Transverse colon (tissue), 4 donors: ENCODE results near the gene LIX1. TPM values are rescaled to one million over a fixed set of nuclear protein-coding genes. Genes with fewer than 3 reads are reported as not detected.
"Not testable (repeated sequence)": the region's sequence is repeated elsewhere in the genome, so short reads cannot be mapped to it uniquely, and the experiment has no call there.

Experiments
- DNase-seq: peaks from one replicate; pipeline ENCODE4 v3.0.0-alpha.2; 2019
- H3K27ac ChIP-seq, 4 donors: fragments of 200-600 bp; sonication (generic); 2 replicates each; pipeline ENCODE4 v1.5.1; 2016 to 2018; ENCODE audit warnings: inconsistent platforms in 4 of 4
- H3K27me3 ChIP-seq: fragments of 200-600 bp; sonication (generic); 2 replicates; pipeline ENCODE4 v1.5.1; 2017; ENCODE audit warnings: inconsistent platforms
- H3K36me3 ChIP-seq, 4 donors: fragments of 200-600 bp; sonication (generic); 2 replicates each; pipeline ENCODE4 v1.5.1; 2017 to 2019; ENCODE audit warnings: inconsistent platforms in 4 of 4
- H3K4me1 ChIP-seq, 4 donors: fragments of 200-600 bp; sonication (generic); 2 replicates each; pipeline ENCODE4 v1.5.1; 2017 to 2020; ENCODE audit warnings: inconsistent platforms in 4 of 4
- H3K4me3 ChIP-seq, 4 donors: fragments of 200-600 bp; sonication (generic); 1 replicate in 1 of 4; 2 replicates in 3 of 4; pipeline versions ENCODE4 v1.5.1 to v1.6.1; 2017 to 2019; ENCODE audit warnings: inconsistent platforms in 4 of 4
- H3K9me3 ChIP-seq, 2 donors: fragments of 200-600 bp; sonication (generic); 2 replicates each; pipeline ENCODE4 v1.5.1; 2017 to 2019; ENCODE audit warnings: inconsistent platforms in 2 of 2
- EP300 ChIP-seq: sonication (generic); formaldehyde crosslinking; IDR thresholded peaks from one replicate; pipeline ENCODE4 v1.6.1; 2017; ENCODE audit warnings: antibody characterized with exemption, low read depth
- POLR2A ChIP-seq: fragments of 450-650 bp; IDR thresholded peaks from one replicate; pipeline ENCODE4 v1.6.1; 2016; ENCODE audit warnings: antibody characterized with exemption, mild to moderate bottlenecking, moderate library complexity
- POLR2AphosphoS5 ChIP-seq, 3 donors: sonication (generic); formaldehyde crosslinking; IDR thresholded peaks; one replicate each; pipeline ENCODE4 v1.6.1; 2016; ENCODE audit warnings: antibody characterized with exemption in 3 of 3
- WGBS, 2 donors: methylation state at CpG; one replicate each; pipeline ENCODE4 v1.1.5; 2018; ENCODE audit warnings: low coverage in 1 of 2; 5-methylcytosine and 5-hydroxymethylcytosine counted together
- in situ Hi-C, 4 donors: fragments of 200-750 bp; cut with MboI; loops; one replicate each; pipeline versions ENCODE4 v1.15.0 to v1.15.1; 2017; ENCODE audit warnings: low sequenced_read_pairs in 3 of 4, low pct_ligation_motif_present in 1 of 4, low pct_unique_long_range_greater_than_20kb in 1 of 4
- intact Hi-C: fragments of 100-400 bp; cut with DNase I; formaldehyde crosslinking; loops from one replicate; pipeline ENCODE4 v1.15.1; 2023; ENCODE audit warnings: low total_unique reads
- total RNA-seq, 4 donors: library from RNA; depleted of rRNA; stranded (reverse); fragments of >200 nt; gene quantifications; one replicate each; pipeline ENCODE4 v1.1.0, GENCODE V29; 2016
- TF ChIP-seq, protein P1 (sequence below), 5 experiments: fragments of 200-600 bp in 3 of 5; fragments of 450-650 bp in 2 of 5; sonication (generic) in 3 of 5; IDR thresholded peaks; 1 replicate in 2 of 5; 2 replicates in 3 of 5; pipeline ENCODE4 v1.5.1; 2016 to 2017; ENCODE audit warnings: antibody characterized with exemption in 5 of 5, inconsistent platforms in 3 of 5, mild to moderate bottlenecking in 2 of 5, moderate library complexity in 1 of 5

Gene LIX1
- under 1 TPM in 2 of 4 donors, not detected in 2; 0.16 to 0.41 TPM for total RNA-seq

DNA sequence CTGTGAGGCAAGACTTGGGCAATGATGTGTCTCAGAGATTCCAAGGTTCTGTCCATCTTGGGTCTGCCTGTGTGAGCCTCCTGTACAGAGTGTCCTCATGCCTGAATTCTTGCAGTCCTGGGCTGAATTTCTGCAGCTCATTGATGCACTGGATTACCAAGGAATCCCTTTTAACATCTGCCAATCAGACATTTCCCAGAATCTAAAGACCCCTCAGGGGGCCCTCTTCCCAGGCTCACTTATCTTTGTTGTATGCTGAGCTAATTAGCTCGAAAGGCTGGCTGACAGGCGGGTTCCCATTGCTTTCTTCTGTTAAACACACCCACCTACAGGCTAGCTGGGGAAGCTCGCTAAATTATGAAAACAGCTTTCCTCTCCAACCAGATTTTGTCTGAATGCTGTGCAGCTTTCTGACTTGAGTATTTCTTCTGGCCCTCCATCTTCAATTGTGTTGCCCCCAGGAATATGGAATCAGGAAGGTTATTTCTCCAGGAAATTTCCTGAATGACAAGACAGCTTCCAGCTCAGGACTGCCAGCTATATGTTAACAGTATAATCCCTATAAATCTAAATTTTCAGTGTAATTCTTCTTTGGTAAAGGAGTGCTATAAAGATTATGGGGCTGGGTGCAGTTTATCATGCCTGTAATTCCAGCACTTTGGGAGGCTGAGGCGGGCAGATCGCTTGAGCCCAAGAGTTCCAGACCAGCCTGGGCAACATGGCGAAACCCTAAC is at the start of gene LIX1:
LIX1 (minus strand) TSS at position 91 of the 734 bp plus-strand sequence; CDS start at position 56, 35 bp downstream.
- intact Hi-C loops = no loop called here
- TF ChIP-seq, protein P1, sequence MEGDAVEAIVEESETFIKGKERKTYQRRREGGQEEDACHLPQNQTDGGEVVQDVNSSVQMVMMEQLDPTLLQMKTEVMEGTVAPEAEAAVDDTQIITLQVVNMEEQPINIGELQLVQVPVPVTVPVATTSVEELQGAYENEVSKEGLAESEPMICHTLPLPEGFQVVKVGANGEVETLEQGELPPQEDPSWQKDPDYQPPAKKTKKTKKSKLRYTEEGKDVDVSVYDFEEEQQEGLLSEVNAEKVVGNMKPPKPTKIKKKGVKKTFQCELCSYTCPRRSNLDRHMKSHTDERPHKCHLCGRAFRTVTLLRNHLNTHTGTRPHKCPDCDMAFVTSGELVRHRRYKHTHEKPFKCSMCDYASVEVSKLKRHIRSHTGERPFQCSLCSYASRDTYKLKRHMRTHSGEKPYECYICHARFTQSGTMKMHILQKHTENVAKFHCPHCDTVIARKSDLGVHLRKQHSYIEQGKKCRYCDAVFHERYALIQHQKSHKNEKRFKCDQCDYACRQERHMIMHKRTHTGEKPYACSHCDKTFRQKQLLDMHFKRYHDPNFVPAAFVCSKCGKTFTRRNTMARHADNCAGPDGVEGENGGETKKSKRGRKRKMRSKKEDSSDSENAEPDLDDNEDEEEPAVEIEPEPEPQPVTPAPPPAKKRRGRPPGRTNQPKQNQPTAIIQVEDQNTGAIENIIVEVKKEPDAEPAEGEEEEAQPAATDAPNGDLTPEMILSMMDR (IDR thresholded peaks at IDR 0.05) = peak; percentile 42 to 54 (median 47)
- no peak for TF ChIP-seq POLR2A
- Histone ChIP-seq H3K27ac (no peak within 1 kb of the TSS), H3K4me1 (peaks cover 0 to 4% (median 0%) of the 10 kb centered on the region in 4 donors), H3K9me3 (no peaks in the 10 kb centered on the region), H3K4me3 (no peak within 1 kb of the TSS), H3K27me3 (no peaks in the 10 kb centered on the region), H3K36me3 (no peaks in the 10 kb centered on the region)
- 44 to 46% methylated on average over 6 of the region's 6 CpGs for WGBS, 2 donors
- DNase-seq = peak; percentile 26
- in situ Hi-C loops = no loop called here

DNA sequence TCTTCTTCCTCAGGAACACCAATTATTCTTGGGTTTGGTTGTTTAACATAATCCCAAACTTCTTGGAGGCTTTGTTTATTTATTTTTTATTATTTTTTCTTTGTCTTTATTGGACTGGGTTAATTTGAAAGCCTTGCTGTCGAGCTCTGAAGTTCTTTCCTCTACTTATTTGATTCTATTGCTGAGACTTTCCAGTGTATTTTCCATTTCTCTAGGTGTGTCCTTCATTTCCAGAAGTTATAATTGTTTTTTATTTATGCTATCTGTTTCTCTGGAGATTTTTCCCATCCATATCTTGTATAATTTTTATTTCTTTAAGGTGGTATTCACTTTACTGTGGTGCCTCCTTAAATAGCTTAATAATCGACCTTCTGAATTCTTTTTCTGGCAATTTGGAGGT is 49.5 kb upstream of the LIX1 start:
- no peak for TF ChIP-seq POLR2A
- no peak for TF ChIP-seq EP300
- TF ChIP-seq, protein P1 (IDR thresholded peaks at IDR 0.05) = no peak
- TF ChIP-seq POLR2AphosphoS5 (IDR thresholded peaks at IDR 0.05) = no peak
- intact Hi-C loops = no loop called here
- peaks cover 0 to 5% of the 10 kb centered on the region in 2 donors for H3K9me3 ChIP-seq
- in situ Hi-C loops = loop anchor here in 2 of 4 donors (25.0 kb wide), 2 partner anchors 1570 to 1845 kb away; partner anchors contain the start of gene RGMB (in 1 of the 2)
- WGBS, 2 donors = 65 to 83% methylated on average over 2 of the region's 2 CpGs
- no peak for DNase-seq
- no peak overlapping the region for H3K4me3 ChIP-seq
- H3K27me3 ChIP-seq = no peaks in the 10 kb centered on the region
- H3K4me1 ChIP-seq = no peaks in the 10 kb centered on the region
- H3K36me3 ChIP-seq = no peaks in the 10 kb centered on the region
- no peak overlapping the region for H3K27ac ChIP-seq

DNA sequence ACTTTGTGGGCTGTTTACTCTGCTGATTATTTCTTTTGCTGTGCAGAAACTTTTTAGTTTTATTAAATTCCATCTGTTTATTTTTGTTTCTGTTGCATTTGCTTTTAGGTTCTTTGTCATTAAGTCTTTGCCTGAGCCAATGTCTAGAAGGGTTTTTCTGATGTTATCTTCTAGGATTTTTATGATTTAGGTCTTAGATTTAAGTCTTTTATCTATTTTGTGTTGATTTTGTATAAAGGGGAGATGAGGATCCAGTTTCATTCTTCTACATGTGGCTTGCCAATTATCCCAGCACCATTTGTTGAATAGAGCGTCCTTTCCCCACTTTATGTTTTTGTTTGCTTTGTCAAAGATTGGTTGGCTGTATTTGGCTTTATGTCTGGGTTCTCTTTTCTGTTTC is 47.1 kb upstream of the LIX1 start:
- H3K4me3 ChIP-seq, intact Hi-C loops, H3K27me3 ChIP-seq, DNase-seq, H3K9me3 ChIP-seq, H3K36me3 ChIP-seq, H3K27ac ChIP-seq, H3K4me1 ChIP-seq: not testable (repeated sequence)
- in situ Hi-C loops = loop anchor here in 2 of 4 donors (25.0 kb wide), 2 partner anchors 1573 to 1848 kb away; partner anchors contain the start of gene RGMB (in 1 of the 2)
- 92 to 100% methylated on average over 1 of the region's 1 CpG for WGBS, 2 donors

DNA sequence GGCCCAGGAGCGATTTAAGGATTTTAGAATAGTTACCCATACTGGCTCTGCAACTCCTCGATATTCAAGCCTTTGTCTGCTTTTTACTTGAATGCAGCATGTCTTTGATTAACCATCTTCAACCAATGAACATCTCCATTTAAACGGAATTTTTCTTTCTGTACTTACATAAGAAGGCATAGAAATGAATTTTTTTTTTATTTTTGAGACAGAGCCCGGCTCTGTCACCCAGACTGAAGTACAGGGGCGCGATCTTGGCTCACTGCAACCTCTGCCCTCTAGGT is 41.5 kb upstream of the LIX1 start:
- 38% methylated on average over 6 of the region's 6 CpGs; no CpG with 5 or more reads in 1 of the 2 donors for WGBS, 2 donors
- Histone ChIP-seq H3K27ac (peak overlapping the region; percentile 89 to 93 (median 92)), H3K4me1 (peaks cover 14 to 31% (median 17%) of the 10 kb centered on the region in 4 donors), H3K4me3 (peak overlapping the region; percentile 67 to 83 (median 74)), H3K9me3 (no peaks in the 10 kb centered on the region), H3K36me3 (peaks cover 0 to 6% (median 3%) of the 10 kb centered on the region in 4 donors), H3K27me3 (no peaks in the 10 kb centered on the region)
- TF ChIP-seq POLR2AphosphoS5 (IDR thresholded peaks at IDR 0.05) (no peak), POLR2A (peak; percentile 0)
- DNase-seq = no peak
- in situ Hi-C loops (loop anchor here in 2 of 4 donors (25.0 kb wide), 2 partner anchors 1578 to 1853 kb away; partner anchors contain the start of gene RGMB (in 1 of the 2)), intact Hi-C loops (no loop called here)

DNA sequence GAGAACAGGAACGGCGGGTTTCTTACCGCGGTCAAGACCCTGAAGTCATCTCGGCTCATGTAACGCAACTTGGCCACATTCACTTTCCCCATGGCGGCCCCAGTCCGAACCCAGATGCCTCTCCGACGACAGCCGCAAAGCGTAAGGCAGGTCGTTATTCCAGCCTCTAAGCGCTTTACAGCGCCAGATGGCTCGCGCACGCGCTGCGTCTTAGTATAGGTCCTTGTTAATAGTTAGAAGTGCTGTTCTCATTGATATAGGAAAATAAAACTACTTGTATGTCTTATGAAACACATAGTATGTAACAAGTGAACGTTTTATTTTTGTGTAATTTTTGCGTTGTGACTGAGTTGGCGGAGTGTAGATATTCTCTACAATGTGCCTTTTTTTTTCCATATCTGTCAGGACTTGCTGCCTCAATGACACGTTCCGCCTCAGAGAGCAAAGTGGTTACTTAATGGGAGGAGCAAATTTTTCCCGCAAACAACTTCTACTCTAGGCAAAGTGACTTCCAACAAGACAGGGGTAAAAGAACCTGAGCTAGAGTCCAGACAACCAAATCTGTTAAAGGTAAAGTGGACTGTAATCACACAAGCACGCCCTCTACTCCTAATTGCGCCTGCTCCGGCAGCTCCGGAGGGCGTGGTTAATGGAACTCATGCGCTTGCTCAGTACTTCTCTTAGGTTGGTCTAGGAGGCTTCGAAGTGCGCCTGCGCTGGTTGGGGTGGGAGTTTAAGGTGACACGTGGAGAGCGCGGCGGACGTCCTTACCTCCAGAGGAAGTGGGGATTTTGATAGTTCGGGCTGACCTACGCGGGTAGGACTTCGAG is 40.9 kb upstream of the LIX1 start, which contains the start of gene RIOK2:
RIOK2 (minus strand) TSS at position 148 of the 830 bp plus-strand sequence; CDS start at position 92, 56 bp downstream.
- no peaks in the 10 kb centered on the region for H3K27me3 ChIP-seq
- in situ Hi-C loops = loop anchor here in 2 of 4 donors (25.0 kb wide), 2 partner anchors 1579 to 1854 kb away; partner anchors contain the start of gene RGMB (in 1 of the 2)
- H3K36me3 ChIP-seq = peaks cover 0 to 12% (median 5%) of the 10 kb centered on the region in 4 donors
- peak within 1 kb of the TSS; percentile 67 to 83 (median 74) for H3K4me3 ChIP-seq
- WGBS, 2 donors = 0 to 1% methylated on average over 7 to 44 of the region's 44 CpGs
- H3K27ac ChIP-seq = peak within 1 kb of the TSS; percentile 89 to 93 (median 92)
- H3K9me3 ChIP-seq = no peaks in the 10 kb centered on the region
- peaks cover 14 to 31% (median 17%) of the 10 kb centered on the region in 4 donors for H3K4me1 ChIP-seq
- peak; percentile 96 for DNase-seq
- TF ChIP-seq POLR2A (peak; percentile 48), EP300 (no peak), POLR2AphosphoS5 (IDR thresholded peaks at IDR 0.05) (peak; percentile 68 to 85 (median 76))
- TF ChIP-seq, protein P1 (IDR thresholded peaks at IDR 0.05) = peak in 1 of 5 experiments; percentile 11
- intact Hi-C loops = no loop called here
